Left kidney (tissue), 2 donors: ENCODE results near the gene ZNF28. TPM values are rescaled to one million over a fixed set of nuclear protein-coding genes. Genes with fewer than 3 reads are reported as not detected.
A peak's percentile ranks its signal among the peaks of the same experiment; 100 is the strongest.
"Not testable (repeated sequence)": the region's sequence is repeated elsewhere in the genome, so short reads cannot be mapped to it uniquely, and the experiment has no call there.

ENCODE experiments used
- DNase-seq: peaks from one replicate; pipeline ENCODE4 v3.0.0-alpha.2; 2013
- polyA plus RNA-seq: library from polyadenylated mRNA; unstranded; fragments of 120-200 nt; gene quantifications from one replicate; pipeline ENCODE4 v1.2.1, GENCODE V29; 2013; ENCODE audit not compliant: insufficient read length

Gene ZNF28
- polyA plus RNA-seq, 1 donor, result 21.1 TPM

DNA sequence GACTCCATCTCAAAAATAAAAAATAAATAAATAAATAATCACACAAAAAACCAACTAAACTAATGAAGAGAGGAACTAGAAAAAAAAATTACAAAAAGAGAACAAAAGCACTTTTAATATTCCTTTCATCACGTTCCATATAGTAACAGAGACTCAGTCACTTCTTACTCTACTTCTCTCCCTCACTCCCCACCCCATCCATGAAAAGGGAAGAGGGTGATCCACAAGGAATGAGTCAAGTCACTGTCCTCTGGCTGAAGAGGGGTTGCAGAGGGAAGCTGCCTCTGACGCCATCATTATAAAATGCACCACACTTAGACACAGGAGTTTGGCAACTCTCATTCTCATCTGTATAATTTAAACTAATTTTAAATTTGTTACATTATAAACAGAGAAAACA, 38.6 kb downstream of the ZNF28 start:
- DNase-seq, result not testable (repeated sequence)

DNA sequence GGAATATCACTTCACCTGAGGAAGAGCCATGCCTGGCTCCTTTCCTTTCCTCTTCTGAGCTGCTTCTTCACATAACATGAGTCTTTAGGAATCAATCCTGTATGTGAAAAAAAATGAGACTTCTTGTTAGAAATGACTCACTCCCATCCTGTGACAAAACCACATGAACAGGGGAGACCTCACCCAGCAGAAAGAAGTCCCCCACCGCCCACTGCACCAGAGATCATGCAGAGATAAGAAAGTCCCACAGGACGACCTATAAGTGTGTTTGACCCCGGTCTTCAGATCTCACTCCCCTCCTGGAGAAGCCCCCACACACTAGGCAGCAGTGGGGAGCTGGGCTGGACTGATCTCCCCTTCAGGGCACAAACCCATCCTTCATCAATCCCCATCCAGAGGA, 42.6 kb downstream of the ZNF28 start:
- DNase-seq, result no peak

DNA sequence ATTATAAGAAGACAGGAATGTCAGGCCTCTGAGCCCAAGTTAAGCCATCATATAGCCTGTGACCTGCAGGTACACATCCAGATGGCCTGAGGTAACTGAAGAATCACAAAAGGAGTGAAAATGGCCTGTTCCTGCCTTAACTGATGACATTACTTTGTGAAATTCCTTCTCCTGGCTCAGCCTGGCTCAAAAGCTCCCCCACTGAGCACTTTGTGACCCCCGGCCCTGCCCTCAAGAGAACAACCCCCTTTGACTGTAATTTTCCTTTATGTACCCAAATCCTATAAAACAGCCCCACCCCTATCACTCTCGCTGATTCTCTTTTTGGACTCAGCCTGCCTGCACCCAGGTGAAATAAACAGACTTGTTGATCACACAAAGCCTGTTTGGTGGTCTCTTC, 65.0 kb downstream of the ZNF28 start:
- DNase-seq, result not testable (repeated sequence)

DNA sequence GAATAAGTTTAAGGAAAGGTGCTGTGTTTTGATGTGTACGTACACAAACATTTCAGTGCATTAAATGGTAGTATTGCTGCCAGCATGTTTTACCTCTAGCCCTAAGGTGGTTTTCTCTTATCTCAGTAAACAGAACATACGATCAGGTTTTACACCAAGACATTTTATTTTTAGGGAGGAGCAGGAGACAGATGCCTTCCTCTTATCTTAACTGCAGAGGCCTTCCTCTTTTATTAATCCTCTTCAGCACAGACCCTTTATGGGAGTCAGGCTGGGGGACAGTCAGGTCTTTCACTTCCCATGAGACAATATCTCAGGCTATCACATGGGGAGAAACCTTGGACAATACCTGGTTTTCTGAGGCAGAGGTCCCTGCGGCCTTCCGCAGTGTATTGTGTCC, 71.7 kb downstream of the ZNF28 start:
- no peak for DNase-seq

DNA sequence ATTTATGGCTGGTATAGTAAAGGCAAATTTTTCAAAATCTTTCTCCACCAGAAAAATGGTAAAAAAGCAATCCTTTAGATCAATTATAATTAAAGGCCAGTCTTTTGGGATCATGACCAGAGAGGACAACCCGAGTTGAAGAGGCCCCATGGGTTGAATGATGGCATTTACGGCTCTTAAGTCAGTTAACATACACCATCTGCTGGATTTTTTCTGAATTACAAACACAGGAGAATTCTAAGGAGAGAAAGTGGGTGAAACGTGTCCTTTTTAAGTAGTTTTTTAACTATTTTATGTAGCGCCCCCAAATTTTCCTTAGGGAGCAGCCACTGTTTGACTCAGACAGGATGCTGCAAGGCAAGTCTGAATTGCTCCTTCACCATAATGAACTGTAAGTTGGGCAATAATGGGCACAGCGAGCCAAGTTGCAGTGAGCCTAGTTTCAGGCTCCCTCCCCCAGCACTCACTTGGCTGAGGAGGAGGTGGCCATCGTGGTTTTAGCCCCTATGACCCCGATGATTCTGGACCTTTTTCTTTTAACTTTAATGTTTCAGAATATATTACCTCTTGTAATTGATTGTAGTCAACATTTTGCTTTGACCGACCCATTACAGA, 73.0 kb downstream of the ZNF28 start:
- DNase-seq, result peak; percentile 41

Other genes with a start within 250 kb of the ZNF28 start
- 146 TPM for gene ZNF83, start 183.3 kb downstream of the ZNF28 start, polyA plus RNA-seq
- 28.7 TPM for gene ZNF611, start 86.6 kb downstream of the ZNF28 start, polyA plus RNA-seq
- 9.2 TPM for gene ZNF600, start 34.8 kb downstream of the ZNF28 start, polyA plus RNA-seq
- gene ZNF468, start 36.0 kb upstream of the ZNF28 start, polyA plus RNA-seq, result 57.9 TPM
- 56.9 TPM for gene ZNF320, start 76.0 kb upstream of the ZNF28 start, polyA plus RNA-seq
- 14.8 TPM for gene ZNF888, start 101.8 kb upstream of the ZNF28 start, polyA plus RNA-seq
- 18.3 TPM for gene ZNF816, start 141.2 kb upstream of the ZNF28 start, polyA plus RNA-seq
- 0.38 TPM for gene ERVV-1, start 192.3 kb upstream of the ZNF28 start, polyA plus RNA-seq
- gene ERVV-2, start 223.1 kb upstream of the ZNF28 start, polyA plus RNA-seq, result 0.33 TPM